Loucy (cell line): ENCODE data around the gene NEBL.

Experiments used
- H2AFZ ChIP-seq: fragments of 200-600 bp; sonication (generic); 2 replicates; pipeline ENCODE4 v1.6.0; 2016; ENCODE audit warnings: antibody characterized with exemption, mild to moderate bottlenecking, low read length, moderate library complexity
- H3F3A ChIP-seq: fragments of 200-600 bp; 2 replicates; pipeline ENCODE4 v1.6.0; 2016; ENCODE audit warnings: antibody characterized with exemption, low read depth, mild to moderate bottlenecking
- H3K27me3 ChIP-seq: fragments of 200-600 bp; sonication (generic); 2 replicates; pipeline ENCODE4 v1.6.1; 2014; ENCODE audit warnings: low read length, mild to moderate bottlenecking; ENCODE audit not compliant: insufficient read depth, poor library complexity, severe bottlenecking
- H3K36me3 ChIP-seq: fragments of 200-600 bp; sonication (generic); 2 replicates; pipeline ENCODE4 v1.6.1; 2016; ENCODE audit warnings: low read length; ENCODE audit not compliant: insufficient read depth
- H3K4me1 ChIP-seq: fragments of 200-600 bp; sonication (generic); 2 replicates; pipeline ENCODE4 v1.5.1; 2014; ENCODE audit warnings: low read length, mild to moderate bottlenecking; ENCODE audit not compliant: insufficient read depth, poor library complexity, severe bottlenecking
- H3K4me2 ChIP-seq: fragments of 200-600 bp; sonication (generic); 2 replicates; pipeline ENCODE4 v1.6.0; 2014; ENCODE audit warnings: antibody characterized with exemption, low read length, low read depth, mild to moderate bottlenecking; ENCODE audit not compliant: poor library complexity, severe bottlenecking
- H3K4me3 ChIP-seq: fragments of 200-600 bp; sonication (generic); 2 replicates; pipeline ENCODE4 v1.5.1; 2014; ENCODE audit warnings: low read length, mild to moderate bottlenecking, mixed read lengths; ENCODE audit not compliant: poor library complexity, severe bottlenecking
- H3K79me2 ChIP-seq: fragments of 200-600 bp; sonication (generic); 2 replicates; pipeline ENCODE4 v1.6.1; 2014; ENCODE audit warnings: low read length; ENCODE audit not compliant: insufficient read depth
- H3K9ac ChIP-seq: fragments of 200-600 bp; sonication (generic); 2 replicates; pipeline ENCODE4 v1.6.0; 2014; ENCODE audit warnings: mild to moderate bottlenecking, low read depth, low read length, moderate library complexity; ENCODE audit not compliant: poor library complexity, severe bottlenecking
- H3K9me2 ChIP-seq: fragments of 200-600 bp; sonication (generic); replicated peaks from 2 replicates; pipeline ENCODE4 v1.6.1; 2016; ENCODE audit warnings: low read depth, low read length, mixed read lengths
- H3K9me3 ChIP-seq: fragments of 200-600 bp; sonication (generic); 2 replicates; pipeline ENCODE4 v1.6.1; 2014; ENCODE audit warnings: mild to moderate bottlenecking, antibody characterized with exemption, low read length, low read depth; ENCODE audit not compliant: insufficient read depth
- H4K20me1 ChIP-seq: fragments of 200-600 bp; sonication (generic); 2 replicates; pipeline ENCODE4 v1.6.0; 2014; ENCODE audit warnings: antibody characterized with exemption, low read length, mild to moderate bottlenecking; ENCODE audit not compliant: insufficient read depth, poor library complexity, severe bottlenecking
- CTCF ChIP-seq: fragments of 200-600 bp; sonication (generic); conservative IDR thresholded peaks from 2 replicates; pipeline ENCODE4 v1.5.1; 2014; ENCODE audit warnings: mild to moderate bottlenecking, antibody characterized with exemption, low read length
- EZH2phosphoT487 ChIP-seq: fragments of 200-600 bp; IDR thresholded peaks from 2 replicates; pipeline ENCODE4 v1.6.1; 2018; ENCODE audit warnings: antibody characterized with exemption, mild to moderate bottlenecking, moderate library complexity, borderline replicate concordance

NEBL gene

GRCh38 chr10:20879136-20879535, 18.0 kb downstream of the NEBL start:
- H3K4me1 ChIP-seq: no peaks in the 10 kb centered on the region
- H3K36me3 ChIP-seq: no peaks in the 10 kb centered on the region
- no peaks in the 10 kb centered on the region for H3K9me3 ChIP-seq
- H2AFZ ChIP-seq: no peak overlapping the region
- H3F3A ChIP-seq: no peaks in the 10 kb centered on the region
- H3K4me3 ChIP-seq: no peak overlapping the region
- H3K9ac ChIP-seq: no peak overlapping the region
- H3K9me2 ChIP-seq: no peaks in the 10 kb centered on the region
- no peak overlapping the region for H3K4me2 ChIP-seq
- no peaks in the 10 kb centered on the region for H3K27me3 ChIP-seq
- H4K20me1 ChIP-seq: no peaks in the 10 kb centered on the region
- no peak for TF ChIP-seq CTCF
- H3K79me2 ChIP-seq: no peaks in the 10 kb centered on the region

DNA sequence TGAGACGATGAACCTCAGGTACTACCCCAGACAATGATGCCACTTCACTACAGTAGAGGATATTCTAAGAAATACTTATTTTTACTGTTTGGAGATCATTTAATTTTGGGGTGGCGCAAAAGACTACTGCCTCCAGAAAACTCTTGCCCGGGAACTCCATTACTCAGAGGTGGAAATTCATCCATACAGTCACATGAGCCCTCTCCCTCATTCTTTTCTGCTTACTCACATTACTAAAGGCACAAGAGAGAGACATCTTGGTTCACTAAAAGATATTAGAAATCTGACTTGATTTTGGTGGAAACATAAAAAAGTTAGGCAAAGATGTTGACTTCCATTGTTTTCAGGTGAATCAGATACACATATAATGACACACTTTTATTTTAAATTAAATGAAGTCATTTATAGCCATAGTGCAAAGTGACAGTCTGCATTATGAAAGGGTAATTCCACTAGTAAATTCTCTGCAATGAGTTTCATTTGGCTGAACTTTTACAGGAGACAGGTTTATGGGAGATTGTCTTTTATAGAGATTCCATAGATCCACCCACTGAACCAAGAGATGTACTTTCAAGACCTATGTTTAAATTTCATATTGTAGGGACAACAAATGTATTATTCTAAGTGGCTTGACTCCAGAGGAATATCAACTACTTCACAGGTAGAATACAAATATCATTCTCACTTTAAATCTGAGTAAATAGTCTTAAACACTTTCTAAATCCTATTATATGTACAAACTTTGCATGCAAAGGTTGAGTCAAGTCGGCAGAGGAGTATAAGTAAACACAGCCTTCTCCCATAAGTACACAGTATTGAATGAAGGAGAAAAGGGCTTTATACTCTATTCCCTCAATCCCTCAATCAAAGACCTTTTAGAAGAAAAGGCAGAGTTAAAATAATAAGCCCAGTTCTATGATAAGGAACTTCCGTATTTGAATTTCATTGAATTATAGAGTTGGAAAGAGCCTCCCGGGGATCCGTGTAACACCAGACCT, 18.8 kb downstream of the NEBL start:
- H3K4me3 ChIP-seq: no peak overlapping the region
- H4K20me1 ChIP-seq: no peaks in the 10 kb centered on the region
- no peaks in the 10 kb centered on the region for H3K9me2 ChIP-seq
- H3F3A ChIP-seq: no peaks in the 10 kb centered on the region
- TF ChIP-seq CTCF: no peak
- no peak for TF ChIP-seq EZH2phosphoT487
- no peak overlapping the region for H3K9ac ChIP-seq
- H3K79me2 ChIP-seq: no peaks in the 10 kb centered on the region
- H3K27me3 ChIP-seq: no peaks in the 10 kb centered on the region
- no peaks in the 10 kb centered on the region for H3K9me3 ChIP-seq
- no peak overlapping the region for H2AFZ ChIP-seq
- no peaks in the 10 kb centered on the region for H3K36me3 ChIP-seq
- H3K4me2 ChIP-seq: no peak overlapping the region
- no peaks in the 10 kb centered on the region for H3K4me1 ChIP-seq

GRCh38 chr10:20877554-20877953, 19.6 kb downstream of the NEBL start:
- no peak for TF ChIP-seq EZH2phosphoT487
- no peak for TF ChIP-seq CTCF
- Histone ChIP-seq H3K27me3 (no peaks in the 10 kb centered on the region), H3K36me3 (no peaks in the 10 kb centered on the region), H3K9me3 (no peaks in the 10 kb centered on the region), H3K4me2 (no peak overlapping the region), H3K4me1 (no peaks in the 10 kb centered on the region), H3F3A (no peaks in the 10 kb centered on the region), H4K20me1 (no peaks in the 10 kb centered on the region), H3K9ac (no peak overlapping the region), H3K9me2 (no peaks in the 10 kb centered on the region), H3K79me2 (no peaks in the 10 kb centered on the region), H3K4me3 (no peak overlapping the region), H2AFZ (no peak overlapping the region)
